Measurements from ENCODE around the gene CD24. TPM values are rescaled to one million over a fixed set of nuclear protein-coding genes. Genes with fewer than 3 reads are reported as not detected.
A peak's percentile ranks its signal among the peaks of the same experiment; 100 is the strongest.
"Not testable (repeated sequence)": the region's sequence is repeated elsewhere in the genome, so short reads cannot be mapped to it uniquely, and the experiment has no call there.

The CD24 gene
- total RNA-seq, 2 donors from 2014 or later: 1,002 to 2,710 TPM

- DNase-seq: peak; percentile 44
- TF ChIP-seq CTCF (IDR thresholded peaks at IDR 0.05): no peak
- Histone ChIP-seq H3K27ac (peak overlapping the region; percentile 76), H3K4me3 (peak overlapping the region; percentile 53), H3K4me1 (no peaks in the 10 kb centered on the region), H3K36me3 (no peaks in the 10 kb centered on the region), H3K27me3 (peaks cover 18% of the 10 kb centered on the region), H3K9ac (ENCODE audit: low read depth in 2 of 2, low read length in 2 of 2) (peak overlapping the region; percentile 89 to 99), H3K9me3 (no peaks in the 10 kb centered on the region)
- intact Hi-C loops (cut with DNase I): loop anchor here (10.0 kb wide), 1 partner anchor 239 kb away; no protein-coding TSS in a partner anchor
These were observed 643 bp downstream of the CD24 start for GRCh38 chr6:106973836-106974335.

GRCh38 chr6:106973018-106973835, 1.3 kb downstream of the CD24 start:
- Histone ChIP-seq H3K27ac (peak overlapping the region; percentile 76), H3K4me3 (peak overlapping the region; percentile 53), H3K36me3 (no peaks in the 10 kb centered on the region), H3K27me3 (peaks cover 18% of the 10 kb centered on the region), H3K9ac (ENCODE audit: low read depth in 2 of 2, low read length in 2 of 2) (peak overlapping the region; percentile 89 to 99), H3K9me3 (no peaks in the 10 kb centered on the region), H3K4me1 (no peaks in the 10 kb centered on the region)
- intact Hi-C loops (cut with DNase I): loop anchor here (10.0 kb wide), 1 partner anchor 238 kb away; no protein-coding TSS in a partner anchor
- TF ChIP-seq CTCF (IDR thresholded peaks at IDR 0.05): no peak
- peak; percentile 59 for DNase-seq

GRCh38 chr6:106972500-106972899, 2.0 kb downstream of the CD24 start:
- intact Hi-C loops (cut with DNase I): loop anchor here (10.0 kb wide), 1 partner anchor 238 kb away; no protein-coding TSS in a partner anchor
- Histone ChIP-seq H3K4me1 (no peaks in the 10 kb centered on the region), H3K4me3 (peak overlapping the region; percentile 53), H3K27me3 (peaks cover 18% of the 10 kb centered on the region), H3K9me3 (no peaks in the 10 kb centered on the region), H3K36me3 (no peaks in the 10 kb centered on the region), H3K27ac (peak overlapping the region; percentile 76), H3K9ac (ENCODE audit: low read depth in 2 of 2, low read length in 2 of 2) (peak overlapping the region; percentile 56 to 99)
- no peak for TF ChIP-seq CTCF (IDR thresholded peaks at IDR 0.05)
- DNase-seq: peak; percentile 41

GRCh38 chr6:106970769-106971168, 3.8 kb downstream of the CD24 start:
- not testable (repeated sequence) for H3K9me3 ChIP-seq; DNase-seq; H3K4me1 ChIP-seq; H3K27ac ChIP-seq; H3K4me3 ChIP-seq; H3K36me3 ChIP-seq; H3K9ac ChIP-seq (ENCODE audit: low read depth in 2 of 2, low read length in 2 of 2)
- intact Hi-C loops (cut with DNase I): loop anchor here (10.0 kb wide), 1 partner anchor 236 kb away; no protein-coding TSS in a partner anchor
- H3K27me3 ChIP-seq: peaks cover 18% of the 10 kb centered on the region

- no peak overlapping the region for H3K27ac ChIP-seq
- H3K4me1 ChIP-seq: no peaks in the 10 kb centered on the region
- no peaks in the 10 kb centered on the region for H3K9me3 ChIP-seq
- H3K4me3 ChIP-seq: no peak overlapping the region
- intact Hi-C loops (cut with DNase I): no loop called here
- no peaks in the 10 kb centered on the region for H3K36me3 ChIP-seq
- no peak overlapping the region for H3K9ac ChIP-seq (ENCODE audit: low read depth in 2 of 2, low read length in 2 of 2)
- no peak for TF ChIP-seq CTCF (IDR thresholded peaks at IDR 0.05)
- no peak for DNase-seq
- no peaks in the 10 kb centered on the region for H3K27me3 ChIP-seq
These were observed 6.5 kb downstream of the CD24 start for GRCh38 chr6:106967936-106968555.

Data from colonic mucosa (tissue), 4 donors.